ENCODE results near the gene SMCO2.

The SMCO2 gene

DNA sequence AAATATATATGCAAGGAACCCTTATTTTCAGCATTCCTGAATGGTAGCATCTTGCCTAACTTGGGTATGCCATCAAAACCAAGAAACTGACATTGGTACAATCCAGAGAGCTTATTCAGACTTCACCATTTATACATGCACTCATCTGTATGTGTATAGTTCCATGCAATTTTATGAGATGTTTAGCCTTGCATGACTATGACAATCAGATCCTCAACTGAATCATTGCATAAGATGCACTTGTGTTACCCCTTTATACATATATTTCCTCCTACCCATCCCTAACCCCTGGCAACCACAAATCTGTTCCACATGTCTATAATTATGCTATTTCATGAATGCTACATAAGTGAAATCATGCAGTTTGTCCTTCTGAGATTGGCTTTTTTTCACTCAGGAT lies 40.4 kb downstream of the SMCO2 start:
- TF ChIP-seq, protein P1, sequence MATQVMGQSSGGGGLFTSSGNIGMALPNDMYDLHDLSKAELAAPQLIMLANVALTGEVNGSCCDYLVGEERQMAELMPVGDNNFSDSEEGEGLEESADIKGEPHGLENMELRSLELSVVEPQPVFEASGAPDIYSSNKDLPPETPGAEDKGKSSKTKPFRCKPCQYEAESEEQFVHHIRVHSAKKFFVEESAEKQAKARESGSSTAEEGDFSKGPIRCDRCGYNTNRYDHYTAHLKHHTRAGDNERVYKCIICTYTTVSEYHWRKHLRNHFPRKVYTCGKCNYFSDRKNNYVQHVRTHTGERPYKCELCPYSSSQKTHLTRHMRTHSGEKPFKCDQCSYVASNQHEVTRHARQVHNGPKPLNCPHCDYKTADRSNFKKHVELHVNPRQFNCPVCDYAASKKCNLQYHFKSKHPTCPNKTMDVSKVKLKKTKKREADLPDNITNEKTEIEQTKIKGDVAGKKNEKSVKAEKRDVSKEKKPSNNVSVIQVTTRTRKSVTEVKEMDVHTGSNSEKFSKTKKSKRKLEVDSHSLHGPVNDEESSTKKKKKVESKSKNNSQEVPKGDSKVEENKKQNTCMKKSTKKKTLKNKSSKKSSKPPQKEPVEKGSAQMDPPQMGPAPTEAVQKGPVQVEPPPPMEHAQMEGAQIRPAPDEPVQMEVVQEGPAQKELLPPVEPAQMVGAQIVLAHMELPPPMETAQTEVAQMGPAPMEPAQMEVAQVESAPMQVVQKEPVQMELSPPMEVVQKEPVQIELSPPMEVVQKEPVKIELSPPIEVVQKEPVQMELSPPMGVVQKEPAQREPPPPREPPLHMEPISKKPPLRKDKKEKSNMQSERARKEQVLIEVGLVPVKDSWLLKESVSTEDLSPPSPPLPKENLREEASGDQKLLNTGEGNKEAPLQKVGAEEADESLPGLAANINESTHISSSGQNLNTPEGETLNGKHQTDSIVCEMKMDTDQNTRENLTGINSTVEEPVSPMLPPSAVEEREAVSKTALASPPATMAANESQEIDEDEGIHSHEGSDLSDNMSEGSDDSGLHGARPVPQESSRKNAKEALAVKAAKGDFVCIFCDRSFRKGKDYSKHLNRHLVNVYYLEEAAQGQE (IDR thresholded peaks at IDR 0.05; ENCODE audit: low read depth) = no peak
- TF ChIP-seq YY1 (IDR thresholded peaks at IDR 0.05; ENCODE audit: low read depth) (no peak), FOXM1 (IDR thresholded peaks at IDR 0.05; ENCODE audit: borderline replicate concordance, low read depth) (no peak), TEAD4 (IDR thresholded peaks at IDR 0.05) (no peak), RAD21 (IDR thresholded peaks at IDR 0.05; ENCODE audit: low read depth) (no peak), EP300 (IDR thresholded peaks at IDR 0.05; ENCODE audit: borderline replicate concordance) (no peak), TAF1 (IDR thresholded peaks at IDR 0.05; ENCODE audit: low read depth) (no peak), CEBPB (IDR thresholded peaks at IDR 0.05) (no peak), CREB1 (IDR thresholded peaks at IDR 0.05; ENCODE audit: low read depth) (no peak), EGR1 (IDR thresholded peaks at IDR 0.05) (no peak), TCF12 (IDR thresholded peaks at IDR 0.05; ENCODE audit: low read depth) (no peak), ZBTB7A (IDR thresholded peaks at IDR 0.05; ENCODE audit: low read depth) (no peak)

DNA sequence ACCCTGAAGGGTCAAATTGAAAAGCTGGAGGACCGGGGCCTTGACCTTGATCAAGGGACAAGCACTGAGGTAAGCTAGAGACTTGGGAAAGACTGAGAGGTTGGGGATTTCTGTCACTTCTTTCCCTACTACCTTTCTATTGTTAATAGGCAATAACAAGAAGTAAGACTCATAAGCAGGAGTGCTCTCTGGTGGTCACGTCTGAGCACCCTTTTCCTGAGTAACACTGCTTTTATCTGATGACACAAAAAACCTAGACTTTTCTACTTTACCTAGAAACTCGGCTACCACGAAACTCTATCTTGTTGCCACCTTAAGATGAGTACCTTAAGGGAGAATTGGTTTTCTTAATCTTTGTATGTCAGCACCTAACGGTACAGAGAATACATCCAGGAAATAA lies 41.9 kb downstream of the SMCO2 start:
- TF ChIP-seq RAD21 (IDR thresholded peaks at IDR 0.05; ENCODE audit: low read depth) = peak; percentile 30; the same call in 1 of the 2 replicates
- TF ChIP-seq FOXM1 (IDR thresholded peaks at IDR 0.05; ENCODE audit: borderline replicate concordance, low read depth) = no peak
- TF ChIP-seq ZBTB7A (IDR thresholded peaks at IDR 0.05; ENCODE audit: low read depth) = no peak
- TF ChIP-seq, protein P2, sequence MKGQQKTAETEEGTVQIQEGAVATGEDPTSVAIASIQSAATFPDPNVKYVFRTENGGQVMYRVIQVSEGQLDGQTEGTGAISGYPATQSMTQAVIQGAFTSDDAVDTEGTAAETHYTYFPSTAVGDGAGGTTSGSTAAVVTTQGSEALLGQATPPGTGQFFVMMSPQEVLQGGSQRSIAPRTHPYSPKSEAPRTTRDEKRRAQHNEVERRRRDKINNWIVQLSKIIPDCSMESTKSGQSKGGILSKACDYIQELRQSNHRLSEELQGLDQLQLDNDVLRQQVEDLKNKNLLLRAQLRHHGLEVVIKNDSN (IDR thresholded peaks at IDR 0.05) = no peak

DNA sequence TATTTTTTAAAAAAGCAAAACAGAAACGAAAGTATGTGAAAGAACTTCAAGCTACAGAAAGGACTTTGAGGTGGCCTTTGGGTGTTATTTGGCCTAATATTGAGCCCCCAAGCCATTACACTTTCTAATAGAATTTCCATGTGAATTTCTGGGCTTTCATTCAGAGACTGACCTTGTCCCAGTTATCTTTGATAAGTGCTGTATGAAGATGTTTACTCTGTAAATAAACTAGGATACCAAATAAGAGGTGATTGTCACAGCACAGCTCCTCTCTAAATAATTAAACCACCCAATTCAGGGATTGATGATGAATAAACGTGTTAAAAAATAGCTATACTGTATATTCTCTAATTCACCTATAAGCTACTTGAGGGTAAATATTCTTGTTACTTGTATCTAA lies 44.7 kb downstream of the SMCO2 start:
- TF ChIP-seq, protein P1 (IDR thresholded peaks at IDR 0.05; ENCODE audit: low read depth) = no peak
- no peak for TF ChIP-seq TCF12 (IDR thresholded peaks at IDR 0.05; ENCODE audit: low read depth)
- TF ChIP-seq EGR1 (IDR thresholded peaks at IDR 0.05) = no peak
- TF ChIP-seq RAD21 (IDR thresholded peaks at IDR 0.05; ENCODE audit: low read depth) = no peak

DNA sequence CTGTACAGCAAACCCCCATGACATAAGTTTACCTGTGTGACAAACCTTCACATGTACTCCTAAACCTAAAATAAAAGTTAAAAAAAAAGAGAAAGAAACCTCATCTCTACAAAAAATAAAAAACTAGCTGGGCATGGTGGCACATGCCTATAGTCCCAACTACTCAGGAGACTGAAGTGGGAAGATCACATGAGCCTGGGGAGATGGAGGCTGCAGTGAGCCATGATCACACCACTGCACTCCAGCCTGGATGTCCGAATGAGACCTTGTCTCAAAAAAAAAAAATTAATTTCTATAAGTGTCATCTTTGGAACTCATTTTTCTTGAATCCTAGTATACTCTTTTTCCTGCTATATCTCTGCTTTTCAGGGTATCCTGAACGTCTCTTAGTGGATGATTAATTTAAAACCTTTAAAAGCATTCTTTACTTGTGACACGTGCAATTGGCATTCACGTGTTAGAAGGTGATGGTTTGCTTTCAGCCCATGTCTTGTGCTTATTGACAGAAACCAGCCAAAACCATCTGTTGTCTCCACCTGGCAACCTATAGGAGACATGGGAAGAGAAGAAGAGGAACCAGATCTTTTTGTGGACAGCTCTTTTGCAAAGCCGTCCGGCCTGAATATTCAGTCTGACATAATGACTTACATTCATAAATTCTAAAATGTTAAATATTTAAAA lies 46.9 kb downstream of the SMCO2 start:
- no peak for TF ChIP-seq CREB1 (IDR thresholded peaks at IDR 0.05; ENCODE audit: low read depth)
- no peak for TF ChIP-seq EP300 (IDR thresholded peaks at IDR 0.05; ENCODE audit: borderline replicate concordance)
- peak; percentile 11; the same call in 1 of the 2 replicates for TF ChIP-seq FOXM1 (IDR thresholded peaks at IDR 0.05; ENCODE audit: borderline replicate concordance, low read depth)
- no peak for TF ChIP-seq NFIC (IDR thresholded peaks at IDR 0.05)
- peak; percentile 48; the same call in 1 of the 2 replicates for TF ChIP-seq TEAD4 (IDR thresholded peaks at IDR 0.05)
- TF ChIP-seq RAD21 (IDR thresholded peaks at IDR 0.05; ENCODE audit: low read depth) = no peak
- TF ChIP-seq, protein P1 (IDR thresholded peaks at IDR 0.05; ENCODE audit: low read depth) = no peak
- TF ChIP-seq, protein P2 (IDR thresholded peaks at IDR 0.05) = no peak
- TF ChIP-seq CEBPB (IDR thresholded peaks at IDR 0.05) = no peak
- TF ChIP-seq EGR1 (IDR thresholded peaks at IDR 0.05) = no peak
- TF ChIP-seq, protein P3, sequence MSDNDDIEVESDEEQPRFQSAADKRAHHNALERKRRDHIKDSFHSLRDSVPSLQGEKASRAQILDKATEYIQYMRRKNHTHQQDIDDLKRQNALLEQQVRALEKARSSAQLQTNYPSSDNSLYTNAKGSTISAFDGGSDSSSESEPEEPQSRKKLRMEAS (IDR thresholded peaks at IDR 0.05) = no peak; the same call in 1 of the 2 replicates
- TF ChIP-seq TAF1 (IDR thresholded peaks at IDR 0.05; ENCODE audit: low read depth) = no peak
- TF ChIP-seq ZBTB7A (IDR thresholded peaks at IDR 0.05; ENCODE audit: low read depth) = no peak
- TF ChIP-seq TCF12 (IDR thresholded peaks at IDR 0.05; ENCODE audit: low read depth) = no peak
- TF ChIP-seq YY1 (IDR thresholded peaks at IDR 0.05; ENCODE audit: low read depth) = no peak

DNA sequence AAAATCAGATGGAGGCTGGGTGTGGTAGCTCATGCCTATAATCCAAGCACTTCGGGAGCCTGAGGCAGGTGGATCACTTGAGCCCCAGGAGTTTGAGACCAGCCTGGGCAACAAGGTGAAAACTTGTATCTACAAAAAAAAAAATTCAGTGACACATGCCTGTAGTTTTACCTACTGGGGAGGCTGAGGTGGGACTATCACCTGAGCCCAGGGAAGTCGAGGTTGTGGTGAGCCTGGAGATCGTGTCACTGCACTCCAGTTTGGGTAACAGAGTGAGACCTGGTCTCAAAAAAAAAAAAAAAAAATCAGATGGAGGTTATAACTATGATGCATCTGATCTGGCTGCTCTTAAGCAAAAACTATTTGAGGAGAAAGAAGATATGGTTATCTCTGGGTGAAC lies 50.9 kb downstream of the SMCO2 start:
- no peak for TF ChIP-seq CREB1 (IDR thresholded peaks at IDR 0.05; ENCODE audit: low read depth)
- no peak for TF ChIP-seq CEBPB (IDR thresholded peaks at IDR 0.05)
- TF ChIP-seq, protein P3 (IDR thresholded peaks at IDR 0.05) = no peak
- TF ChIP-seq NFIC (IDR thresholded peaks at IDR 0.05) = no peak
